ENCODE measurements around the gene ZNF366.

Gene ZNF366

DNA sequence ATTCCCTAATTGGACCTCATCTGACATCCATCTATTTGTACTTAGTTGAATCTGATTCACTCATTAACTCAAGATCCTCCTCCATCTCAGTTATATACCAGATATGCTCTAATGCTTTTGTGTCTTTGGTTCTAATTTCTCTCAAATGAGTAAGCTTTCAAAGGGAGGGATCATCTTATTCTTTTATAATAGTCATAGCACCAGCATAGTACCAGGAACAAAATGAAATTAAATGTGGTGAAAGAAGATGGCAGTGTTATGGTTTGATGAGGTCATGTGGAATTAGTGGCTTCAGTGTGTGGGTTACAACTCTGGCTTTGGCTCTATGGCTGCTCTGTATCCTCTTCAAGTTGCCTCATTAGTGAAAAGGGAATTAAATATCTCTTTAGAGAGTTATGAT lies 32.5 kb upstream of the ZNF366 start:
- no peak for DNase-seq
- TF ChIP-seq, protein P1, sequence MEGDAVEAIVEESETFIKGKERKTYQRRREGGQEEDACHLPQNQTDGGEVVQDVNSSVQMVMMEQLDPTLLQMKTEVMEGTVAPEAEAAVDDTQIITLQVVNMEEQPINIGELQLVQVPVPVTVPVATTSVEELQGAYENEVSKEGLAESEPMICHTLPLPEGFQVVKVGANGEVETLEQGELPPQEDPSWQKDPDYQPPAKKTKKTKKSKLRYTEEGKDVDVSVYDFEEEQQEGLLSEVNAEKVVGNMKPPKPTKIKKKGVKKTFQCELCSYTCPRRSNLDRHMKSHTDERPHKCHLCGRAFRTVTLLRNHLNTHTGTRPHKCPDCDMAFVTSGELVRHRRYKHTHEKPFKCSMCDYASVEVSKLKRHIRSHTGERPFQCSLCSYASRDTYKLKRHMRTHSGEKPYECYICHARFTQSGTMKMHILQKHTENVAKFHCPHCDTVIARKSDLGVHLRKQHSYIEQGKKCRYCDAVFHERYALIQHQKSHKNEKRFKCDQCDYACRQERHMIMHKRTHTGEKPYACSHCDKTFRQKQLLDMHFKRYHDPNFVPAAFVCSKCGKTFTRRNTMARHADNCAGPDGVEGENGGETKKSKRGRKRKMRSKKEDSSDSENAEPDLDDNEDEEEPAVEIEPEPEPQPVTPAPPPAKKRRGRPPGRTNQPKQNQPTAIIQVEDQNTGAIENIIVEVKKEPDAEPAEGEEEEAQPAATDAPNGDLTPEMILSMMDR (IDR thresholded peaks at IDR 0.05; ENCODE audit: low read depth, low read length) = no peak
- Histone ChIP-seq H3K27me3 (no peaks in the 10 kb centered on the region), H3K36me3 (no peaks in the 10 kb centered on the region), H3K4me3 (ENCODE audit: low read depth, low read length) (no peak overlapping the region), H3K9me3 (no peaks in the 10 kb centered on the region), H3K4me1 (peaks cover 11% of the 10 kb centered on the region)

DNA sequence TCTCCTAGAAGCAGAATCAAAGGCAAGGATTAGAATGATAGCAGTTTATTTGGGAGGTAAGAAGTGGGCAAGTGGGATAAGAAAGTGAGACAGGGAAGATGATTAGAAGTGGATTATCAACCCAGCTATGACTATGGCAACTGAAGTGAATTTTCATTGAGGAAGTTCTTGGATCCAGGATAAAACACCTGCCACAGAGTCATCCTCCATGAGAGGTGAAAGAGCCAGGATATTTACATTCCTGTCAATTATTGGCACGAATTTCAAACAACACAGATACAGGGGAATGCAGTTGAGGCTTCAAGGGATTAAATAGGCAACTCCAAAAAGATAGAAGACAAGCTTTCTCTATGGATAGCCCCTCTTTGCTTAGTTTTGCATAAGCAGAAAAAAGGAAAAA lies 31.8 kb upstream of the ZNF366 start:
- no peak overlapping the region for H3K4me3 ChIP-seq (ENCODE audit: low read depth, low read length)
- no peaks in the 10 kb centered on the region for H3K36me3 ChIP-seq
- H3K27me3 ChIP-seq = no peaks in the 10 kb centered on the region
- no peak for DNase-seq
- peaks cover 11% of the 10 kb centered on the region for H3K4me1 ChIP-seq
- no peaks in the 10 kb centered on the region for H3K9me3 ChIP-seq
- TF ChIP-seq, protein P1 (IDR thresholded peaks at IDR 0.05; ENCODE audit: low read depth, low read length) = no peak

DNA sequence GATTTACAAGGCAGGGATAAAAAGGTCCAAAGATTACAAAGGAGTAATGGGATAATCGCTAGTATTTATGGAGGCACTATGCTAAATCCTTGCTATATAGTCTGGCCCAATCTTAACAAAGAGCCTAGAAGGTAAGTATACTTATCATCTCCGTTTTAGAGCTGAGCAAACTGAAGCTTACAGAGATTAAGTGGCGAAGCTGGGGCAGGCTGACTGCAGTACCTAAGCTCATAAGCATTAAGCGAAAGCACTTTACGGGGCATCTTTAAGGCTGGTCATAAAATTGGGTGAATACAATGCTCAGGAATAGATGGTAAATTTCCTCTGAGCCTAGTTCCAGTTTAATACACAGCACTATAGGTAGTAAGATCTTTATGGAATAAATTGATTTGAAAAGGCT lies 30.0 kb upstream of the ZNF366 start:
- Histone ChIP-seq H3K9me3 (no peaks in the 10 kb centered on the region), H3K36me3 (no peaks in the 10 kb centered on the region), H3K4me3 (ENCODE audit: low read depth, low read length) (no peak overlapping the region), H3K4me1 (peaks cover 11% of the 10 kb centered on the region), H3K27me3 (no peaks in the 10 kb centered on the region)
- DNase-seq = no peak
- TF ChIP-seq, protein P1 (IDR thresholded peaks at IDR 0.05; ENCODE audit: low read depth, low read length) = no peak

DNA sequence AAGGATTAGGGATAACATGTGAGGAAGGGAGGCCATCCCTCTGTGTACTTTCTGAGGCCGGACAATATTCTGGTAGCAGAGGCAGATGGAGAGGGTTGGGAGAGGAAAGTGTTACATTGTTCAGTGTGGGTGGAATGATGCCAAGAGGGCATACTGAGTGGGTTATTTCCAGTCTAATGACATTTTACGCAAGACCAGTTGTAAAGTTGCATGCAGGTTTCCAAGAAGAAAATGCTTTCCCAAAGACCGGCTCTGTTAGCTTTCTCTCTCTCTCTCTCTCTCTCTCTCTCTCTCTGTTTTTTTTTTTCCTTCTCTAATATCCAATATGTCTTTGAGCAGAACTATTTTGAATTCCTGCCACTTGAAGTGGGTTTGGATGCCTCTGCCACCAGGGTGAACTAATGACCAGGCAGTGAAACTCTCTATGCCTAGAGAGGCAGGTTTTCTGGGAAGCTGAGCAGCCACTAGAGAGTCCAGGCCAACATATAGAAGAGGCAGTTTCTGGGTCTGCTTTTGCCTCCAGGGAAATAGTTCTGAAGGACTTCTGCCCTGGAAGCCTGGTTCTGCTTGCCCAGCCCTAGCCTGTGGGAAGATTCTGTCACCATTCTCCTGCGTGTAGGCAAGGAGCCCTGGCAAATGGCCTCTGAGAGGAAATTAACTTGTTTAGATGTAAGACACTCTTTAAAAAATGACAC lies 24.4 kb upstream of the ZNF366 start:
- H3K4me3 ChIP-seq (ENCODE audit: low read depth, low read length) = no peak overlapping the region
- no peaks in the 10 kb centered on the region for H3K27me3 ChIP-seq
- H3K36me3 ChIP-seq = no peaks in the 10 kb centered on the region
- TF ChIP-seq, protein P1 (IDR thresholded peaks at IDR 0.05; ENCODE audit: low read depth, low read length) = no peak
- H3K9me3 ChIP-seq = no peaks in the 10 kb centered on the region
- DNase-seq = no peak
- no peaks in the 10 kb centered on the region for H3K4me1 ChIP-seq

DNA sequence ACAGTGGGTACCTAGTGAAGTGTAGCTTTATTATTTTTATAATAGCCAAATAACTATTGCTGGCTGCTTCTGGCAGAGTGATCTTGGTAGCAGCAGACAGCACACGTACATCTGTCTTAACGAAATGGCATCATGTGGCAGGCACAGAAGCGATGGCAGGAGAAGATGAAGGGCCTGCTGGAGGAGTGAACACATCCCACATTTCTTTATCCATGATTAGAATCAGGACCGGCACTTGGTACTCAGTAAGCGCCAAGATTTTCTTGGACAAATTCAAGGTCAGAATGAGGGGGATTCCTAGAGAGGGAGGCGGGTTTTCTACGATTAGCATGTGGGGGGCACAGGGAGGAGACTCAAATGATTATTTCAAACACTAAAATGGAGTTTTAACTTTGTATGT lies 23.0 kb upstream of the ZNF366 start:
- no peak overlapping the region for H3K4me3 ChIP-seq (ENCODE audit: low read depth, low read length)
- TF ChIP-seq, protein P1 (IDR thresholded peaks at IDR 0.05; ENCODE audit: low read depth, low read length) = no peak
- no peaks in the 10 kb centered on the region for H3K36me3 ChIP-seq
- H3K27me3 ChIP-seq = no peaks in the 10 kb centered on the region
- H3K4me1 ChIP-seq = no peaks in the 10 kb centered on the region
- DNase-seq = no peak
- no peaks in the 10 kb centered on the region for H3K9me3 ChIP-seq

DNA sequence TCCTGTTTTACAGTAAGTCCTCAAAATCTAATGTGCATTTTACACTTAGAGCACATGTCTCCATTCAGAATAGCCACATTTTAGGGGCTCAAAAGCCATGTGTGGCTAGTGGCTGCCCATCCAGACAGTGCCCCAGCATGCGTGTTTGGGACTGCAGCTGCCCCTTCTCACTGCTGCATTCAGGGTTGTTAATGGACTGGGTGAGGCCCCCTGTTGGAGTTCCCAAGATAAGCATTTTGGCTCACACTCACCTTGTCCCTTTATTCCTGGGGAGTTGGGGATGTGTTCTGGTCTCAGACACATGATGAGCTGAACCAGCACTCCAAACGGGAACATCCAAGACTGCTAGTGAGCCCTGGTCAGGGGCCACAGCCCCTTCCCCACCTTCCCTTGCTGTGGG lies 22.2 kb upstream of the ZNF366 start:
- no peak for DNase-seq
- Histone ChIP-seq H3K27me3 (no peaks in the 10 kb centered on the region), H3K36me3 (no peaks in the 10 kb centered on the region), H3K4me3 (ENCODE audit: low read depth, low read length) (no peak overlapping the region), H3K9me3 (no peaks in the 10 kb centered on the region), H3K4me1 (no peaks in the 10 kb centered on the region)
- TF ChIP-seq, protein P1 (IDR thresholded peaks at IDR 0.05; ENCODE audit: low read depth, low read length) = no peak

Data from BE2C (cell line).